Panc1 (cell line): ENCODE measurements around the gene HSBP1. TPM values are rescaled to one million over a fixed set of nuclear protein-coding genes. Genes with fewer than 3 reads are reported as not detected.

Source experiments
- ATAC-seq: fragments of 200-7000 bp; cut with Tn5 transposase; 2 replicates; pipeline ENCODE4 v1.9.1; 2020; ENCODE audit warnings: mild to moderate bottlenecking, moderate library complexity
- BruUV-seq: library from RNA; stranded (reverse); fragments of 400-500 nt; replicated peaks from 2 replicates; lab custom pipeline; 2021; lab: Mats Ljungman, UMichigan
- CTCF ChIA-PET: fragments of 300-600 bp; sonication (Branson Sonifier 250); formaldehyde crosslinking; loops from one replicate; lab custom pipeline; 2022; ENCODE audit warnings: antibody characterized with exemption; lab: Charles Lee
- POLR2A ChIA-PET: fragments of 300-600 bp; sonication (Branson Sonifier 250); formaldehyde crosslinking; loops from one replicate; lab custom pipeline; 2022; ENCODE audit warnings: antibody characterized with exemption; lab: Charles Lee
- DNase-seq: peaks from one replicate; pipeline ENCODE4 v3.0.0-alpha.2; 2010; ENCODE audit warnings: low read depth, low spot score
- H3K27ac ChIP-seq: 2 replicates; pipeline ENCODE4 v1.5.1; 2011; ENCODE audit warnings: mild to moderate bottlenecking, low read length, inconsistent platforms
- H3K27me3 ChIP-seq: fragments of 200-500 bp; sonication (Bioruptor generic); 2 replicates; pipeline ENCODE4 v1.6.0; 2014; ENCODE audit warnings: low read length, inconsistent platforms; ENCODE audit not compliant: control insufficient read depth, insufficient read depth
- H3K36me3 ChIP-seq: fragments of 200-500 bp; sonication (Bioruptor generic); 2 replicates; pipeline ENCODE4 v1.5.1; 2014; ENCODE audit warnings: inconsistent platforms, mild to moderate bottlenecking, low read length, moderate library complexity; ENCODE audit not compliant: control insufficient read depth, insufficient read depth
- H3K4me1 ChIP-seq: 2 replicates; pipeline ENCODE4 v1.5.1; 2011; ENCODE audit warnings: inconsistent platforms, mild to moderate bottlenecking, low read length, moderate library complexity; ENCODE audit not compliant: control insufficient read depth, insufficient read depth
- H3K4me3 ChIP-seq, 2 experiments: 2 replicates each; pipeline ENCODE4 v1.5.1; 2011 to 2012; ENCODE audit warnings: low read depth in 2 of 2, low read length in 2 of 2, mild to moderate bottlenecking in 2 of 2, inconsistent platforms in 1 of 2, moderate library complexity in 1 of 2
- H3K9me3 ChIP-seq: fragments of 200-500 bp; sonication (Bioruptor generic); 2 replicates; pipeline ENCODE4 v1.5.1; 2014; ENCODE audit warnings: low read depth, mild to moderate bottlenecking, inconsistent platforms, low read length, moderate library complexity; ENCODE audit not compliant: control insufficient read depth, insufficient read depth
- POLR2AphosphoS5 ChIP-seq: IDR thresholded peaks from 2 replicates; pipeline ENCODE4 v1.6.1; 2012; ENCODE audit warnings: mild to moderate bottlenecking, low read depth, low read length, moderate library complexity
- SIN3A ChIP-seq: IDR thresholded peaks from 2 replicates; pipeline ENCODE4 v1.6.1; 2012; ENCODE audit warnings: low read depth, mild to moderate bottlenecking, low read length, moderate library complexity, borderline replicate concordance; ENCODE audit not compliant: insufficient read depth
- TCF7L2 ChIP-seq: IDR thresholded peaks from 2 replicates; pipeline ENCODE4 v1.6.1; 2011; ENCODE audit warnings: mild to moderate bottlenecking, low read depth, low read length, inconsistent platforms
- in situ Hi-C: cut with HindIII; loops from 2 replicates; pipeline ENCODE4 v1.10.0; 2016; ENCODE audit warnings: low sequenced_read_pairs, low pct_unique_long_range_greater_than_20kb
- intact Hi-C: fragments of 100-400 bp; cut with micrococcal nuclease; formaldehyde crosslinking; loops from one replicate; pipeline ENCODE4 v1.10.0; 2022; ENCODE audit not compliant: unreplicated experiment
- total RNA-seq: library from RNA; stranded (reverse); gene quantifications from one replicate; pipeline ENCODE4 v1.2.1, GENCODE V29; 2021; ENCODE audit not compliant: unreplicated experiment
- TF ChIP-seq, protein P1 (sequence below): fragments of 450-650 bp; IDR thresholded peaks from 2 replicates; pipeline ENCODE4 v1.5.1; 2017; ENCODE audit warnings: mild to moderate bottlenecking
- TF ChIP-seq, protein P2 (sequence below), 2 experiments: IDR thresholded peaks; 2 replicates each; pipeline ENCODE4 v1.6.1; 2011 to 2012; ENCODE audit warnings: low read depth in 2 of 2, control low read depth in 1 of 2, low read length in 1 of 2, mild to moderate bottlenecking in 1 of 2, moderate library complexity in 1 of 2; ENCODE audit not compliant: insufficient read depth in 1 of 2

The HSBP1 gene
- total RNA-seq, 1 experiment from 2014 or later, result 117 TPM

DNA sequence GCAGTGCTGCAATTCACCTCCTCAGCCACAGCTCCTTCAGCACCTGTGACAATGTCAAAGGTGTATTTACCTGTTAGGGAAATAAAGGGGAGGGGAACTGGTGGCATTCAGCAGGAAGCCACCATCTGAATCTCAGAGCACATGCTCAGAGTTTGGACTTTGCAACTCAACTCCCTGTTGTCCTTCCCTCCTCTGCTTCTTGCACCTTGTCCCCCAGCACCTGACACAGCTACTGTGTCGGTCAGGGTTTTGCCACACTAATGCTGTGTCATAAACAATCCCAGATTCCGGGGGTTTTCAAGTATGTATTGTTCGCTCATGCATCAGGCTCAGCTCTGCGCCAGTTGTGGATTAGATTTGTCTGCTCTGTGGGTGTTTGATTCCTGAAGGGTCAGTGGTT is 43.7 kb downstream of the HSBP1 start:
- DNase-seq (no peak), ATAC-seq (no peak)
- no peaks in the 10 kb centered on the region for H3K27me3 ChIP-seq
- intact Hi-C loops, result no loop called here
- H3K4me1 ChIP-seq, result no peaks in the 10 kb centered on the region
- no TSS peak for BruUV-seq
- no peak overlapping the region for H3K4me3 ChIP-seq
- H3K27ac ChIP-seq, result no peak overlapping the region
- in situ Hi-C loops, result no loop called here
- POLR2A ChIA-PET, result no interaction called here
- no peaks in the 10 kb centered on the region for H3K9me3 ChIP-seq
- TF ChIP-seq, protein P1, sequence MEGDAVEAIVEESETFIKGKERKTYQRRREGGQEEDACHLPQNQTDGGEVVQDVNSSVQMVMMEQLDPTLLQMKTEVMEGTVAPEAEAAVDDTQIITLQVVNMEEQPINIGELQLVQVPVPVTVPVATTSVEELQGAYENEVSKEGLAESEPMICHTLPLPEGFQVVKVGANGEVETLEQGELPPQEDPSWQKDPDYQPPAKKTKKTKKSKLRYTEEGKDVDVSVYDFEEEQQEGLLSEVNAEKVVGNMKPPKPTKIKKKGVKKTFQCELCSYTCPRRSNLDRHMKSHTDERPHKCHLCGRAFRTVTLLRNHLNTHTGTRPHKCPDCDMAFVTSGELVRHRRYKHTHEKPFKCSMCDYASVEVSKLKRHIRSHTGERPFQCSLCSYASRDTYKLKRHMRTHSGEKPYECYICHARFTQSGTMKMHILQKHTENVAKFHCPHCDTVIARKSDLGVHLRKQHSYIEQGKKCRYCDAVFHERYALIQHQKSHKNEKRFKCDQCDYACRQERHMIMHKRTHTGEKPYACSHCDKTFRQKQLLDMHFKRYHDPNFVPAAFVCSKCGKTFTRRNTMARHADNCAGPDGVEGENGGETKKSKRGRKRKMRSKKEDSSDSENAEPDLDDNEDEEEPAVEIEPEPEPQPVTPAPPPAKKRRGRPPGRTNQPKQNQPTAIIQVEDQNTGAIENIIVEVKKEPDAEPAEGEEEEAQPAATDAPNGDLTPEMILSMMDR, result no peak
- TF ChIP-seq SIN3A (no peak), TCF7L2 (no peak), POLR2AphosphoS5 (no peak)
- TF ChIP-seq, protein P2, sequence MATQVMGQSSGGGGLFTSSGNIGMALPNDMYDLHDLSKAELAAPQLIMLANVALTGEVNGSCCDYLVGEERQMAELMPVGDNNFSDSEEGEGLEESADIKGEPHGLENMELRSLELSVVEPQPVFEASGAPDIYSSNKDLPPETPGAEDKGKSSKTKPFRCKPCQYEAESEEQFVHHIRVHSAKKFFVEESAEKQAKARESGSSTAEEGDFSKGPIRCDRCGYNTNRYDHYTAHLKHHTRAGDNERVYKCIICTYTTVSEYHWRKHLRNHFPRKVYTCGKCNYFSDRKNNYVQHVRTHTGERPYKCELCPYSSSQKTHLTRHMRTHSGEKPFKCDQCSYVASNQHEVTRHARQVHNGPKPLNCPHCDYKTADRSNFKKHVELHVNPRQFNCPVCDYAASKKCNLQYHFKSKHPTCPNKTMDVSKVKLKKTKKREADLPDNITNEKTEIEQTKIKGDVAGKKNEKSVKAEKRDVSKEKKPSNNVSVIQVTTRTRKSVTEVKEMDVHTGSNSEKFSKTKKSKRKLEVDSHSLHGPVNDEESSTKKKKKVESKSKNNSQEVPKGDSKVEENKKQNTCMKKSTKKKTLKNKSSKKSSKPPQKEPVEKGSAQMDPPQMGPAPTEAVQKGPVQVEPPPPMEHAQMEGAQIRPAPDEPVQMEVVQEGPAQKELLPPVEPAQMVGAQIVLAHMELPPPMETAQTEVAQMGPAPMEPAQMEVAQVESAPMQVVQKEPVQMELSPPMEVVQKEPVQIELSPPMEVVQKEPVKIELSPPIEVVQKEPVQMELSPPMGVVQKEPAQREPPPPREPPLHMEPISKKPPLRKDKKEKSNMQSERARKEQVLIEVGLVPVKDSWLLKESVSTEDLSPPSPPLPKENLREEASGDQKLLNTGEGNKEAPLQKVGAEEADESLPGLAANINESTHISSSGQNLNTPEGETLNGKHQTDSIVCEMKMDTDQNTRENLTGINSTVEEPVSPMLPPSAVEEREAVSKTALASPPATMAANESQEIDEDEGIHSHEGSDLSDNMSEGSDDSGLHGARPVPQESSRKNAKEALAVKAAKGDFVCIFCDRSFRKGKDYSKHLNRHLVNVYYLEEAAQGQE (IDR thresholded peaks at IDR 0.05; ENCODE audit: insufficient read depth in 1 of 2, low read depth in 2 of 2, low read length in 1 of 2), result no peak
- H3K36me3 ChIP-seq, result no peaks in the 10 kb centered on the region
- CTCF ChIA-PET, result no interaction called here

DNA sequence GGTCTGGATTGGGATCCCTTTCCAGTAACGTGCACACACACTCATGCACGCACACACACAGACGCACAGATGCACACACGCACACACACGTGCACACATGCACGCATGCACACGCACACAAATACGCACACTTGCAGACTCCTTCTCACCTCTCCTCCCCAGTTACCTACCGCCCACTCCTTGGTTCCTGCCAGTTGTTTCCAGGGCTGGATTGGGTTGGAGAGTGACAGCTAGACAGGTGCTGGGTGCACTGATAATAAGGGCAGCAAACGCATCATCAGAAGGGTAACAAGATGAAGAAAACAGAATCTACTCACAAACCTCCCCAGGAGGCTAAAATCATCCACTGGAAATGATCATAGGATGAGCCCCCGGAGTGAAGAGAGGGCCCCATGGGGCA is 45.0 kb downstream of the HSBP1 start:
- TF ChIP-seq, protein P1, result no peak
- TF ChIP-seq, protein P2 (IDR thresholded peaks at IDR 0.05; ENCODE audit: insufficient read depth in 1 of 2, low read depth in 2 of 2, low read length in 1 of 2), result no peak
- TF ChIP-seq TCF7L2 (no peak), POLR2AphosphoS5 (no peak), SIN3A (no peak)
- H3K36me3 ChIP-seq, result no peaks in the 10 kb centered on the region
- BruUV-seq, result no TSS peak
- no peaks in the 10 kb centered on the region for H3K9me3 ChIP-seq
- intact Hi-C loops (no loop called here), in situ Hi-C loops (no loop called here)
- ChIA-PET POLR2A (no interaction called here), CTCF (no interaction called here)
- H3K27ac ChIP-seq, result no peak overlapping the region
- ATAC-seq, result no peak
- no peak for DNase-seq
- H3K27me3 ChIP-seq, result no peaks in the 10 kb centered on the region
- H3K4me1 ChIP-seq, result no peaks in the 10 kb centered on the region
- H3K4me3 ChIP-seq, result no peak overlapping the region
